HepG2 (cell line): Measurements from ENCODE around the gene FUT6. TPM values are rescaled to one million over a fixed set of nuclear protein-coding genes. Genes with fewer than 3 reads are reported as not detected.
A peak's percentile ranks its signal among the peaks of the same experiment; 100 is the strongest.

Source experiments
- CHD2 ChIP-seq: IDR thresholded peaks from 2 replicates; pipeline ENCODE4 v1.6.1; 2011; ENCODE audit warnings: low read depth, low read length, improper control_type of control experiment
- KLF16 ChIP-seq, 2 experiments: sonication (generic) in 1 of 2; formaldehyde crosslinking in 1 of 2; IDR thresholded peaks; 2 replicates each; pipeline versions ENCODE4 v1.6.1 to v1.8.0; 2016 to 2023; ENCODE audit warnings: missing genetic modification reagents in 2 of 2, missing compliant biosample characterization in 1 of 2
- LCORL ChIP-seq, 2 experiments: fragments of 450-650 bp in 1 of 2; sonication (generic) in 1 of 2; formaldehyde crosslinking in 1 of 2; IDR thresholded peaks; 2 replicates each; pipeline versions ENCODE4 v1.5.0 to v1.6.1; 2017 to 2020; ENCODE audit warnings: antibody characterized with exemption in 1 of 2, missing genetic modification reagents in 1 of 2
- PHF8 ChIP-seq: sonication (generic); formaldehyde crosslinking; IDR thresholded peaks from 2 replicates; pipeline ENCODE4 v1.5.0; 2020; ENCODE audit warnings: missing genetic modification reagents
- RELA ChIP-seq: sonication (generic); formaldehyde crosslinking; IDR thresholded peaks from 2 replicates; pipeline ENCODE4 v1.4.0; 2020; ENCODE audit warnings: missing genetic modification reagents
- SNAPC5 ChIP-seq: sonication (generic); formaldehyde crosslinking; IDR thresholded peaks from 2 replicates; pipeline ENCODE4 v1.8.1; 2023; ENCODE audit warnings: mild to moderate bottlenecking, missing genetic modification reagents, borderline replicate concordance
- ZNF263 ChIP-seq: sonication (generic); formaldehyde crosslinking; IDR thresholded peaks from 2 replicates; pipeline ENCODE4 v1.4.0; 2020; ENCODE audit warnings: missing genetic modification reagents
- ZNF318 ChIP-seq: sonication (generic); formaldehyde crosslinking; IDR thresholded peaks from 2 replicates; pipeline ENCODE4 v1.4.0; 2020; ENCODE audit warnings: mild to moderate bottlenecking, missing genetic modification reagents
- polyA plus RNA-seq, 8 experiments: library from polyadenylated mRNA; depleted of rRNA in 3 of 8; stranded (reverse) in 7 of 8; unstranded in 1 of 8; fragments of >200 nt; fragmentation: Illumina TruSeq in 4 of 8; extraction: Trizol in 4 of 8; gene quantifications; 2 replicates each; pipeline versions ENCODE4 v1.2.1 to v1.2.3, GENCODE V29; 2011 to 2016; ENCODE audit warnings: low read depth in 4 of 8, missing spikeins in 1 of 8, mixed read lengths in 1 of 8; ENCODE audit not compliant: insufficient read depth in 1 of 8
- total RNA-seq, 5 experiments: library from RNA; depleted of rRNA; stranded (reverse); fragments of >200 nt; fragmentation: Illumina TruSeq; extraction: Trizol; gene quantifications; 2 replicates each; pipeline ENCODE4 v1.2.3, GENCODE V29; 2016; ENCODE audit warnings: low read depth in 1 of 5
- TF ChIP-seq, protein P1 (sequence below): conservative IDR thresholded peaks from 2 replicates; pipeline ENCODE4 v1.6.1; 2018; ENCODE audit warnings: missing genetic modification reagents
- TF ChIP-seq, protein P2 (sequence below): sonication (generic); formaldehyde crosslinking; IDR thresholded peaks from 2 replicates; pipeline ENCODE4 v1.4.0; 2020; ENCODE audit warnings: missing genetic modification reagents, borderline replicate concordance
- TF ChIP-seq, protein P3 (sequence below): sonication (generic); formaldehyde crosslinking; IDR thresholded peaks from 2 replicates; pipeline ENCODE4 v1.9.0; 2021; ENCODE audit warnings: missing genetic modification reagents, mild to moderate bottlenecking, borderline replicate concordance

Gene FUT6
- total and polyA plus RNA-seq, 2 of the 13 experiments (the other 11 are each of a cell fraction or from before 2014, with no cell fraction given) = 8.2 to 27.7 TPM

DNA sequence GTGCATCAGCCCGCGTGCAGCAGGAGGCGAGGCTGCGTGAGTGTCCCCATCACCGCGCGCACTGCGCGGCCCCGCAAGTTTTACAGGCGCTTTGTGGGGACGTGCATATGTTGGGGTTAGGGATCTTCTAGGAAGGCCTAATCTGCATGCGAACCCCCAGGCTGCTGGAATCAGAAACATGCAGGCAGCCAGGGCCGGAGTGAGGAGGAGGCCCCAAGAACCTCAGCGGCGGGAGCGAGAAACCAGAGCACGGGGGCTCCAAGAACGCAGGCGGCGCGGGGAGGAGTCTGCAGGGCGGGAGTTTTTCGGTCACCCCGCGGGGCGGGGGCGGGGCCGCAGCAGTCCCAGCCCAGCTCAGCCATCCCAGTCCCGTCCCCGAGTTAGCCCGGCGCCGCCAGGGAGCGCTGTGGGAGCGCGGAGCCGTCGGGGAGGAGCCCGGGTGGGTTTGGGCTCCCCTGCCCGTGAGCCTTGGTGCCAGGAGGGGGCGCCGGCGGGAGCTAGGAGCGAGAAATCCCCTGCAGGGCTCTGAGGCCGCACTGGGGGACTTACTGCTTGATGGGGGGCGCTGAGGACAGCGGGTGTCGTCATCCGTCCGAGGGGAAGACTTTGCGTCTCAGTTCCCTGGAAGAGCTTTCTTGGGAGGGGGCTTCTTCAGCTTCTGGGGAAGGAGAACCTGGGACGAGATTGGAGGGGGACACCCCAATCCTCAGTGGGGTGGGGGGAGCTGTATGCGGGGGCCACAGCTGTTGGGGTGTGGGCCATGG, 35.6 kb downstream of the FUT6 start (continued):
- TF ChIP-seq, protein P1, sequence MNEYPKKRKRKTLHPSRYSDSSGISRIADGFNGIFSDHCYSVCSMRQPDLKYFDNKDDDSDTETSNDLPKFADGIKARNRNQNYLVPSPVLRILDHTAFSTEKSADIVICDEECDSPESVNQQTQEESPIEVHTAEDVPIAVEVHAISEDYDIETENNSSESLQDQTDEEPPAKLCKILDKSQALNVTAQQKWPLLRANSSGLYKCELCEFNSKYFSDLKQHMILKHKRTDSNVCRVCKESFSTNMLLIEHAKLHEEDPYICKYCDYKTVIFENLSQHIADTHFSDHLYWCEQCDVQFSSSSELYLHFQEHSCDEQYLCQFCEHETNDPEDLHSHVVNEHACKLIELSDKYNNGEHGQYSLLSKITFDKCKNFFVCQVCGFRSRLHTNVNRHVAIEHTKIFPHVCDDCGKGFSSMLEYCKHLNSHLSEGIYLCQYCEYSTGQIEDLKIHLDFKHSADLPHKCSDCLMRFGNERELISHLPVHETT (CRISPR knock-in tag) = no peak
- TF ChIP-seq ZNF318 (CRISPR knock-in tag) (no peak), KLF16 (CRISPR knock-in tag; IDR thresholded peaks at IDR 0.05) (peak in 1 of 2 experiments; percentile 73; a peak in 1 of 4 replicates), ZNF263 (peak; percentile 78; the same call in 1 of the 2 replicates), LCORL (IDR thresholded peaks at IDR 0.05) (no peak), LCORL (CRISPR knock-in tag; IDR thresholded peaks at IDR 0.05) (peak; percentile 98), CHD2 (no peak), RELA (CRISPR knock-in tag) (0 out of 2 replicates have a peak, but pooled peaks have one; percentile 84), PHF8 (CRISPR knock-in tag) (peak; percentile 50; the same call in 1 of the 2 replicates), SNAPC5 (CRISPR knock-in tag) (no peak; the same call in 1 of the 2 replicates)
- TF ChIP-seq, protein P2, sequence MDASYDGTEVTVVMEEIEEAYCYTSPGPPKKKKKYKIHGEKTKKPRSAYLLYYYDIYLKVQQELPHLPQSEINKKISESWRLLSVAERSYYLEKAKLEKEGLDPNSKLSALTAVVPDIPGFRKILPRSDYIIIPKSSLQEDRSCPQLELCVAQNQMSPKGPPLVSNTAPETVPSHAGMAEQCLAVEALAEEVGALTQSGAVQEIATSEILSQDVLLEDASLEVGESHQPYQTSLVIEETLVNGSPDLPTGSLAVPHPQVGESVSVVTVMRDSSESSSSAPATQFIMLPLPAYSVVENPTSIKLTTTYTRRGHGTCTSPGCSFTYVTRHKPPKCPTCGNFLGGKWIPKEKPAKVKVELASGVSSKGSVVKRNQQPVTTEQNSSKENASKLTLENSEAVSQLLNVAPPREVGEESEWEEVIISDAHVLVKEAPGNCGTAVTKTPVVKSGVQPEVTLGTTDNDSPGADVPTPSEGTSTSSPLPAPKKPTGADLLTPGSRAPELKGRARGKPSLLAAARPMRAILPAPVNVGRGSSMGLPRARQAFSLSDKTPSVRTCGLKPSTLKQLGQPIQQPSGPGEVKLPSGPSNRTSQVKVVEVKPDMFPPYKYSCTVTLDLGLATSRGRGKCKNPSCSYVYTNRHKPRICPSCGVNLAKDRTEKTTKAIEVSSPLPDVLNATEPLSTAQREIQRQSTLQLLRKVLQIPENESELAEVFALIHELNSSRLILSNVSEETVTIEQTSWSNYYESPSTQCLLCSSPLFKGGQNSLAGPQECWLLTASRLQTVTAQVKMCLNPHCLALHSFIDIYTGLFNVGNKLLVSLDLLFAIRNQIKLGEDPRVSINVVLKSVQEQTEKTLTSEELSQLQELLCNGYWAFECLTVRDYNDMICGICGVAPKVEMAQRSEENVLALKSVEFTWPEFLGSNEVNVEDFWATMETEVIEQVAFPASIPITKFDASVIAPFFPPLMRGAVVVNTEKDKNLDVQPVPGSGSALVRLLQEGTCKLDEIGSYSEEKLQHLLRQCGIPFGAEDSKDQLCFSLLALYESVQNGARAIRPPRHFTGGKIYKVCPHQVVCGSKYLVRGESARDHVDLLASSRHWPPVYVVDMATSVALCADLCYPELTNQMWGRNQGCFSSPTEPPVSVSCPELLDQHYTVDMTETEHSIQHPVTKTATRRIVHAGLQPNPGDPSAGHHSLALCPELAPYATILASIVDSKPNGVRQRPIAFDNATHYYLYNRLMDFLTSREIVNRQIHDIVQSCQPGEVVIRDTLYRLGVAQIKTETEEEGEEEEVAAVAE = no peak
- TF ChIP-seq, protein P3, sequence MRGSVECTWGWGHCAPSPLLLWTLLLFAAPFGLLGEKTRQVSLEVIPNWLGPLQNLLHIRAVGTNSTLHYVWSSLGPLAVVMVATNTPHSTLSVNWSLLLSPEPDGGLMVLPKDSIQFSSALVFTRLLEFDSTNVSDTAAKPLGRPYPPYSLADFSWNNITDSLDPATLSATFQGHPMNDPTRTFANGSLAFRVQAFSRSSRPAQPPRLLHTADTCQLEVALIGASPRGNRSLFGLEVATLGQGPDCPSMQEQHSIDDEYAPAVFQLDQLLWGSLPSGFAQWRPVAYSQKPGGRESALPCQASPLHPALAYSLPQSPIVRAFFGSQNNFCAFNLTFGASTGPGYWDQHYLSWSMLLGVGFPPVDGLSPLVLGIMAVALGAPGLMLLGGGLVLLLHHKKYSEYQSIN = no peak
